CD4-positive, alpha-beta T cell treated with Interleukin-17A for 4 hours (primary cell): ENCODE measurements around the gene APOL4.
"Not testable (repeated sequence)": the region's sequence is repeated elsewhere in the genome, so short reads cannot be mapped to it uniquely, and the experiment has no call there.

Experiments
- DNase-seq: peaks from one replicate; pipeline ENCODE4 v3.0.0-alpha.2; 2020; ENCODE audit warnings: mixed read lengths

APOL4 gene

GRCh38 chr22:36180928-36181327 is 20.7 kb downstream of the APOL4 start:
- no peak for DNase-seq

GRCh38 chr22:36180038-36180880 is 21.4 kb downstream of the APOL4 start:
- peak; percentile 94 for DNase-seq

GRCh38 chr22:36177160-36177559 is 24.4 kb downstream of the APOL4 start:
- no peak for DNase-seq

- no peak for DNase-seq
Observed at GRCh38 chr22:36175892-36176291, 25.7 kb downstream of the APOL4 start.

- no peak for DNase-seq
Observed at GRCh38 chr22:36171941-36172340, 29.7 kb downstream of the APOL4 start.

GRCh38 chr22:36166518-36167220 is 34.9 kb downstream of the APOL4 start:
- no peak for DNase-seq

GRCh38 chr22:36166086-36166485 is 35.5 kb downstream of the APOL4 start:
- no peak for DNase-seq

GRCh38 chr22:36165141-36165540 is 36.5 kb downstream of the APOL4 start:
- no peak for DNase-seq

- no peak for DNase-seq
Observed at GRCh38 chr22:36164621-36165020, 37.0 kb downstream of the APOL4 start.

GRCh38 chr22:36163497-36163896 is 38.1 kb downstream of the APOL4 start:
- DNase-seq = no peak

- peak; percentile 18 for DNase-seq
Observed at GRCh38 chr22:36162127-36163034, 39.2 kb downstream of the APOL4 start.

GRCh38 chr22:36161793-36162126 is 39.8 kb downstream of the APOL4 start:
- peak; percentile 47 for DNase-seq

- peak; percentile 66 for DNase-seq
Observed at GRCh38 chr22:36160499-36160942, 41.1 kb downstream of the APOL4 start, which contains the start of gene APOL3. Gene APOL3 (minus strand): TSS chr22:36160755. CDS start chr22:36149055, 11,700 bp downstream.

GRCh38 chr22:36156515-36157419 is 44.8 kb downstream of the APOL4 start:
- DNase-seq = peak; percentile 89

GRCh38 chr22:36156119-36156514 is 45.5 kb downstream of the APOL4 start:
- no peak for DNase-seq

GRCh38 chr22:36155702-36156101 is 45.9 kb downstream of the APOL4 start:
- peak; percentile 14 for DNase-seq

- DNase-seq = no peak
Observed at GRCh38 chr22:36154423-36154945, 47.1 kb downstream of the APOL4 start.

GRCh38 chr22:36153501-36154422 is 47.8 kb downstream of the APOL4 start:
- peak; percentile 32 for DNase-seq

- DNase-seq = not testable (repeated sequence)
Observed at GRCh38 chr22:36152821-36153220, 48.8 kb downstream of the APOL4 start.

GRCh38 chr22:36152088-36152487 is 49.5 kb downstream of the APOL4 start:
- DNase-seq = no peak
